Activated gamma-delta T cell treated with anti-CD3 and anti-CD28 coated beads, Interleukin-2, amount 50 U/mL, for 16 hours (primary cell): ENCODE data around the gene FGD5.

ENCODE experiments used
- DNase-seq: peaks from one replicate; pipeline ENCODE4 v3.0.0-alpha.2; 2020; ENCODE audit warnings: low read depth

The FGD5 gene

DNA sequence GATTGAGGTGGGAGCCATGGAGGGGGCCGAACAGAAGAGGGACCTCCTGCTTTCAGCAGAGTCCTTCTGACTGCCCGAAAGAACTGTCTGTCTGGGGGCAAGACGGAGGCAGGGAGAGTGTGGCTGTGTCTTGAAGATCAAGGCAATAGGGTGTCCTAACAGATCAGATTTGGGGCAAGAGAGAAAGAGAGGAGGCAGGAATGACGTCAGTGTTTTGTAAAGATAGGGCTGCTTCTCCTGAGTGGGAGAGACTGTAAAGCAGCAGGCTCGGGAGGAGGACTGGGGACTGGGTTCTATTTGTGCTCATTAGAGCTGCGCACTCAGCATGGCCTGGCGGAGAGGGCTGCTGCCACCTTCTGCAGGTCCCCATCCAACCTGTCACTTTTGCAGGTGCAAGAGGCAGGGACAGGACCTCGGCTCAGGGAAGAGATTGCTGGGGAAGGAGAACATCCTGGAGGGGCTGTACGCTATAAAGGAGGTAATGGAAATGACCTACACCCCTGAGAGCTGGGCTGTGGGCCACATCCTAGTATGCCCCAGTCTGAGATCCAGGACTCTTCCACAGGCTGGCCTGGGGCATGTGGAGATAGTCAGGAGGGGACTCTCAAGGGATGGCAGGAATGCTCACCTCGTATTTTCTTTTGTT, 29.0 kb upstream of the FGD5 start:
- DNase-seq, result no peak

DNA sequence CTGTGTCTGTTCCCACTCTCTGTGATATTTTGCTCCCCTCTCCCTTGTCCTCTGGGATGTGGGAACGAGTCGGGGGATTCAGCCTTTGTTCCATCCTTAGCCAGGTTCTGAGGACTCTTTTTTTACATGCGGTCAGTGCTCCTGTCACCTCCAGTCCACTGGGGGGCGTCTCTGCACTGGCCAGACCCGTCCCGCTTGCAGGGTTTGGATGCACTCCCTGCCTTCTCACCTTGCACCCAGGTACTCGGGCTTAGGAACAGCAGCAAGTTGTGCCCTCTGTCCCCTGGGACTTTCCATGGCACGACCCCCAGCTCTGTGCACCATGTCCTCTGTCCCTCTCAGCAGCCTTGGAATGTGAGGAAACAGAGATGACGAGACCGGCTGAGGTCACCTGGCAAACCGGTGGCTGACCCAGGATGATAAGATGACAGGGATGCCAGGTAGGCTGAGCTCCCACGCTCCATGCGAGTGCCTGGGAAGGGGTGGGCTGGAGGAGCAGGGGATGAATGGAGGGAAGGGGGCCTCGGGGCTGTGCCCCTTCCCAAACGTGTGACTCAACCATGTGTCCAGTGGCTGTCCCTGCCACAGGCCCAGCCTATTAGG, 27.3 kb upstream of the FGD5 start:
- no peak for DNase-seq

DNA sequence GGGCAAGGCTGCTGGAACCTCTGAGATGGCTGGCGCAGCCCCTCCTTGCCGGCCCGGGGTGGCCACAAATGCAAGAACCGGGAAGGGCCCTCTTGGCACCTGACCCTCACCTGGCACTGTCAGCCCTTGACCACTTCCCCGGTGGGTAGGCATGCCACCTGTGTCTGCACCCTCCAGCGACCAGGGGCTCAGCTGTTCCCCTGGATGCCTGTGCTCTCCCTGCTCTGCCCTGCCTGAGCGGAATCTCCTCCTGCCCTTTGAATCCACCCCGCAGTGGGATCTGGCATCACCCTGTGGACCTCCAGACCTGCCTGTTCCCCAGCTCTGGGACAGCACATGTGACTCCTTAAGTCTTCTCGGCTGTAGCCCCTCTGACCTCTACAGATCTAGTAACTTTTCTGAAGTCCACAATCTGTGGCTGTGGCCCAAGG, 26.1 kb upstream of the FGD5 start:
- DNase-seq, result no peak

DNA sequence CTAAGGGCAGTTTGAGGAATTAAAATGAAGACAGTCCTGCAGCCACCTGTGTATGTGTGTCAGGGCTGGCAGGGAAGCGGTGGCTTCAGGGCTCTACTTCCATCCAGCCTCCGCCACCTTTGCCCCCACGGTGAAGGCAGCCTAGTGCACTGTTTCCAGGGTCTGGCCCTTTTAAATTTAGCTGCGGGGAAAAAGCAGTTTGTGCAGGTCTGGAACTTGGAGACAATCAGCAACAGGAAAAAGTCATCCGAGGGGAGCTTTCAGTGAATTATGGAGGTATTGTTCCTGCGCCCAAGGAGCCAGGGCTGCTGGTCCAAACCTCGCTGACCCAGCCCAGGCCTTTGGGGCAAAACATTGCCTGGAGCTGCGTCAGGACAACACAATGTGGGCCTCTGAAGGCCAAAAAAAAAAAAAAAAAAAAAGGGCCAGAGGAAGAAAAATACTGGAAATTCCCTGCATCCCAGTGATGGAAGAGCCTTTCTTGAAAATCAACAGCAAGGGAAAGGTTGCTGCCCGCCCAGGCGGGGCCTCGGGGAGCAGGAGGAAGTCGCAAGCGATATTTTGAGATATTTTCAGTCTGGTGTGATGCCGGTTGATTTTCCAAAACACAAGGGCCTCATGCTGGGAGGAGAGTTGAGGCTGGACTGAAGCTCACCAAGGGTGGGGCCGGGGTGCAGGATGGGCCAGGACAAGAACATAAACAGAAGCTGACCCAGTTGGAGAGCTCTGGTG, 25.5 kb upstream of the FGD5 start:
- no peak for DNase-seq

DNA sequence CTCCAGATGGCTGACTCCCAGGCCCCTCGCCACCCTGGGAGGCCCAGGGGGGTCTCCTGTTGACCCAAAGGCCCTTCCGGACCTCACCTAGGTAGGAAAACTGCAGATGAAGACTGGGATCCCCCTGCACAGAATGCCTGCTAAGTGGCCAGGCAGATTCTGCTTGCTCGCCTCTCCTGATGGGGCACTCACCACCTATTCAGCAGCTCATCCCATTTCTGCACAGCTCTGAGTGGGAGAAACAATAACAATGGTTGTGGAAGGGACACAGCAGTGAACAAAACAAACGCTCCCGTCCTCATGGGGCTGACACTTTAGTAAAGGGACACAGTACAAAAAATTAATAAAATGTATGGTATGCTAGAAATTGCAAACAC, 24.9 kb upstream of the FGD5 start:
- no peak for DNase-seq

DNA sequence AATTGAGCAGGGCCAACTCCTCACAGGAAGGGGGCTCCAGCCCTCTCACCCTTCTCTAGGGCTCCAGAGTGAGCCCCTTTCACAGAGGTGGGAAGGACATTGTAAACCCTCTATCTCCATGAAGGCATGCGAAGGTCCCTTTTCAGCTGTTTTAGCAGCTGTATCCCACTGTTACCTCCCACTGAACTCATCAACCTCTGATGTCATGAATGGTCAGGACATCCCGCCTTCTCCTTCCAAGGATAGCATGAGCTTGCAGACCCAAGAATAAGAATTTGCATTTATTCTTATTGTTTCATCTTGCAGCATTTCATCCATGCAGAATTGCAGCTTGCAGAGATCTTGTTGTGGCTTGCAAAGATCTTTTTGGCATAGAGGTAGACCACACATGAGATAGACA, 24.3 kb upstream of the FGD5 start:
- no peak for DNase-seq

DNA sequence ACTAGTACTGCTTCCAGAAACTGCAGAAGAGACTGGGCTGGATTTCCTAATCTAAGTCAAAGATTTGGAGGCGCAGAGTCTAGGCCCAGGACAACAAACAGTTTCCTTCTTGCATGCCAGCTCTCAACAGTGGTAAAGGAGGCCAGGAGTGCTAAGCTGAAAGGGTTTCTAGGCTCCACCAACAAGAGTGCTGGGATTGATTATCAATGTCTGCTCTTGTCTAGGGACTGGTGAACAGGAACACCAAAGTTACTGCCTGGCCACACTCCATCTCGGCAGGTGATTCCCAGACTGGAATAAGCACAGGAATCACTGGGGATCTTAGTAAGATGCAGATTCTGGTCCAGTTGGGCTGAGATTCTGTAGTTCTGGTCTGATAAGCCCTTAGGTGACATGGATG, 22.8 kb upstream of the FGD5 start:
- no peak for DNase-seq

DNA sequence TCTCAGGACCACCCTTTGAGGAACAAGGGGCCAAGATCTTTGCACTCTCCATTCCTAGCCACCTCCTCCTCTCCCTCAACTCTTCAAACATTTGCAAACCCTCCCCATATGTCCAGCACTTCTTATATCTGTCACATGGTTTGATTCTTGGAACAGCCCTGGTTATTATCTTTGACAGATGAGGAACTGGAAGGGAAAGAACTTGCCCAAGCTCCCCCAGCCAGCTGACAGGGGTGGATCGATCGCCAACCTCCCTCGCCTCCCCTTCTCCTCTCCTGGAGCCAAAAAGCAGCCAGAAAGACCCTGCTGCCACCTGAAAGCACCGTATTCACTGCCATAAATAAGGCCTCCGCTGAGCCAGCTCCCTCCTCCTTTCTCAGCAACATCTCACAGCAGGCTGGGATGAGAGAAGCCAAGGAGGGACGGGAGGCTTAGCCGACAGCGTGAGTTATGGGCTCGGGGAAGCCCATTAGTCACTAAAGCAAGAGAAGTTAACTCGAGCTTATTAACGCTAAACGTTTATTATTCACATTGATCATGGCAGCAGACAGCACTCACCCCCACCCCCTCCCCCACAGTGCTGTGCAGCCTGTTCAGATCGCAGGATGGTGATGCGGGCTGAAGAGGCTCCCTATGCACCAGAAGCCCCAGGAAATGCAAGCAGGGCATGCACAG, 22.2 kb upstream of the FGD5 start:
- DNase-seq, result no peak

DNA sequence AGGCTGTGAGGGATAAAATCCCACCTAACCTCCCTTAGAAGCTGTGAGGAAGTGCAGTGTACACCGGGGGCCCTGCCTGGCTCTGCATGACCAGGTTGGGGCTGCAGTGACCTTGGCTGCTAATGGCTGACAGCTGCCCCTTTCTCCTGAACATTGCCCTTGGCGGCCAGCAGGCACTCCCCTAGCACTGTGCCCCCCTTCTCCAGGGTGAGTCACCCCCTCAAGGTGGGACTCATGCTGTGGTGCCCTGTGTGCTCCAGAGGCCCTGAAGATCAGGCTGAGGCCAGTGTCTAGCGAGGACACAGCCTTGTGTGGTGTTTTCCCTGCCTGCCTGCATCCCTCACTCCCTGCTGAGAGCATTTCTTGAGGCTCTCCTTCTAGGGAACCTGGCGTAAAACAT, 21.0 kb upstream of the FGD5 start:
- DNase-seq, result no peak

DNA sequence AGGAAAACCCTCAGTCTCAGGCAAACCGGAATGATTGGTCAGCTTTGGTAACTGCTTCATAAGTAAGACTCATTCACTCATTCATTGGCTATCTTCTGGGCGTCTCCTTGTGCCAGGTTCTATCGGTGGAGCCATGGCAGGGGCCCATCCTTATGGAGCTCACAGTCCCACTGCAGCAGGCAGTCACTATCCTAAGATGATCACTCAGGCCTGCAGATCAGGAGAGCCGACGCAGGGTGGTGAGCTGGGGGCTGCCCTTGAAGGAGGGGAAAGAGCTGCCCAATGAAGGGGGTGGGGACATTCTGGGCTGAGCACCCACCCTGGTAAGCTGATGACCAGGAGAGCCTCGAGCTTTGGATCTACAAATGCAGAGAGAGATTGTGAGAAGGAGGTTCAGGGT, 20.5 kb upstream of the FGD5 start:
- DNase-seq, result no peak

DNA sequence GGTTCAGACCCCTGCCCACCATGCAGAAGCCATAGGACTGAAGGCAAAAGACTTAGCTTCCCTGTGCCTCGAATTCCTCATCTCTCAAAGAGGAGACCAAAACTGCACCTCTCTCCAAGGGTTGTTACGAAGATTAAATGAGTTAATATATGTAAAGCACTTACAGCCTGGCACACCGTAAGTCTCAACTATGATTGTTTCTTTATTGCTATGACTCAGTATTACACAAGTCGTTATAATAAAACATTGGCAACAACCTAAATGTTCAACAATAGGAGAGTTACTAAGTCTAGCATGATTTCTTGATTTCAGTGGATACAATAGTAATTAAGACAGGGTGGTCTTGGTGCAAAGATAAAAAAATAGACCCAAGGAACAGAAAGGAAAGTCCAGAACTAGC, 19.6 kb upstream of the FGD5 start:
- no peak for DNase-seq

DNA sequence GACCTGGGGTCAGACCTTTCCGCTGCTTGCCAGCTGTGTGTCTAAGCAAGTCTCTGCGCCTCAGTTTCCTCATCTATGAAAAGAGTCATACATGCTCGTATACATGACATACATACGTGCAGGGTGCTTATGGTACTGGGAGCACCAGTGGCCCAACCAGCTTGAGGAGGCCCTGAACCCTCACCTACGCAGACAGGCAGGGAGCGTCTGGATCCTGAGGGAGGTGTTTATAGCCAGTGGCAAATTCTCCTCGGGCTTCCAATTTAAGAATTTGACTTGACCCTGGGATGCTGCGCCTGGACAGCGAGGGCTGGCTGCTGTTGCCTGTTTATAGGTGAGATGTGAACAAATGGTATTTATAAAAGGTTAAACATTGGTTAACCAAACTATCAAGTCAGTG, 17.7 kb upstream of the FGD5 start:
- DNase-seq, result no peak

DNA sequence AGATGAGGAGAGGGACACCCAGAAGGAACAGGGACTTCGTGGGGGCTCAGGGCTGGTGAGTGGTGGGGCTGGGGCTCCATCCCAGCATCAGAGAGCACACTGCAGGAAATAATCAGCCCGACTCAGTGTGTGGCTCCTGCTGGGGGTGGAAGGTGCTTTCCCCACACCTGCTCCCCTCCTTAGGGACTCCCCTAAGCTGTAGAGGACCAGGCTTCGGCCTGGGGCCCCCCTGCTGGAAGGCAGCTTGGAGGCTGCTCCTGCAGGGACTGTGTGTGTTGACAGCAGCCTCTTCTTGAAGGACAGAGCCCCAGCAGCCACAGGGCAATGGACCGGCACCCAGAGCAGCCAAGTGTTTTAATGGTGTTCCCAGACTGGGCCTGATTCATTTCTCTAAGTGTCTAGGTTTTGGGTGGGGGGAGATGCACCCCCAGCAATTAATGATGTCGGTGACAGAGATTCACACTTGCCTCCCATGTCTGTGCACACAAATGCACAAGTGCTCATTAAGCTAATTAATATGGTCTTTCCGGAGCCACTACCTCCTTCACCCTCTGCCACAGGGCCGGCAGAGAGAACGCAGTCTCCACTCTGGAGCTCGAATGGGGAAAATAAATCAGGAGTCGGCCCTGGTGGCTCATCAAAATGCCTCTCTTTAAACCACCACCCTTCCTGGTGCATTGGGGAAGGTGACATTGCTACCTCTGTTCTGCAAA, 16.9 kb upstream of the FGD5 start:
- no peak for DNase-seq

DNA sequence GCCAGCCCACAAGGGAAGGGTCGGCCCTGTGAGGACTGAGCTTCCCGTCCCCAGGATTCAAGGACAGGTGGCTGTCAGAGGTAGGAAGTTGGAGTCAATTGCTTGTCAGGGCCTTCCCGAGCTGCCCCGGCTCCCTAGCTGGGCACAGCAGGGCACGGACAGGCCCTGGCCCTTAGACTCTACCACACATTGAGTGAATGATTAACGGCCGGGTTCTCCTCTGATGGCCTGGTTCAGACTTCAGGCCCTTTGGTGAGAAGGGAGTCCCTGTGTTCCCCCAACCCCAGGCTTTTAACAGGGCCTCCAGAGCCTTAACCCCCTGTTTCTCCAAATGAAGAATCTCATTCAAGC, 16.4 kb upstream of the FGD5 start:
- no peak for DNase-seq

DNA sequence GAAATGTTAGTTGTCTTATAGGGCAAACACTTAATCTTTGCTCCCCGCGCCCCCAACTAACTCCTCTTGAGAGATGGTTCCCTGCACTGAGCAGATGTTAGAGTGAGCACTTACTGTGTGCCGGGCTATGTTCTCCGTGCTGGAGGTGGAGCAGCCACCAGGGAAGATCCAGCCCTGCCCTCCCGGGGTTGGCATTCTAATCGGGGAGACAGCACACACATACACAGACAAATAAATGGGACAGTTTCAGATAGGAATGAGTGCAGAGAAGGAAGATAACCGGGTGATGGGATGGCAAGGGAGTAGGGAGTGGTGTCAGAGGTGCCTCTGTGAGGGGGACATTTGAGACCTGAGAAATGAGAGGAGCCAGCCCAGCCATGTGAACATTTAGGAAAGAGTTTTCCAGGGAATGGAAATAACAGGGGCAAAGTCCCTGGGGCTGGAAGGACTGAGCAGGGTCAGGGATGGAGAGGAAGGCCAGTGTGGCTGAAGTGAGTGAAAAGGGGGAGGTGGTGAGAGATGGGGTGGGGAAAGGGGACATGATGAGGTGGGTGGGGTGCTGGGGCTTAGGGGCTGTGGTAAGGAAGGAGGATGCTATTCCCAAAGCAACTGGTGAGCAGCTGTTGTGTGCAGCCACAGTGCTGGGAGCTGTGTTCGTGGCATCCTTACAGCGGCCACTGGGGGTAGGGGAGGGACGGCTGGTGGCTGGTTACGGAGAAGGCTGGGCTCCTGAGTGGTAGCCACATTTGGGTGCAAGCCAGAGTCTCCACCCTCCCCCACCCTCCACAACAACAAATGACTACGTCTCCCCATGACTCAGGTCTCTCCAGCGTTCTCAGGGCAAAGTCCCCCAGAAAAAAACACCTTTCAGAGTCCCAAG, 15.4 kb upstream of the FGD5 start:
- DNase-seq, result no peak

DNA sequence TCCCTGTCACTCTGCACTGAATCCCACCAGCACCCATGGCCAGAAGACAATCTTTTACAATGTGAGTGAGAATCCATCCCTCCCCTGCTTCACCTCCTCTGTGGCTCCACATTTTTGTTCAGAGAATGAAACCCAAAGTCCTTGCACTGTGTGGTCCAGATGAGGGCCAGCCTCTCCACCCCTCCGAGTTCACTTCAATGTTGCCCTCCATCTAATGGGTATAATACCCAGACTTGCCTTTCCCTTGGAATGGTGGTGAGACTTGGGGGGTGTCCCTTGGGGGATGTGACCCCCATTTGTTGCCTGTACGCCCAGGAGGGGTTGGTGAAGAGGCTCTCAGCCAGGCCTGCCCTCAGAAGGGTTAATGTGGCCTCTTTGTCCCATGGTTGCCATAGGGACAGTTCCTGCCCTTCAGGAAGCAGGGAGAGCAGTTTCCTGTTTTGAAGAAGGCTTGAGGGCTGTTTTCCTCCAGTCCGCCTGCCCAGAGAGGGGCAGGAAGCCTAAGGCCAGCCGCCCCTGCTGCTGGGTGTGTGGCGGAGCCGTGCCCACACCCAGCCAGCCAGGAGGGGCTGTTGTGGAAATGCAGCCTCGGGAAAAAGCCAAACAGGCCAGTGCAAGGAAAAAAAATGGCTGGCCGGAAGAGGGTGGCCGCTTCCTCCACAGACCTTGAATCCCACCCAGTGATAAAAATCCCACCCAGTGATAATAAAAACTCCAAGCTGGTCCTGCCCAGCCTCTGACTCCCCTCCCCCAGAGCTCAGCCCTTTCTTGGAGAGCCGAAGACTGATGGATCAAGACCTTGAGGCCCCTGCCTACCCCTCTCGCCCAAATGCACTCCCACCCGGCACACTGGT, 14.6 kb upstream of the FGD5 start:
- no peak for DNase-seq

DNA sequence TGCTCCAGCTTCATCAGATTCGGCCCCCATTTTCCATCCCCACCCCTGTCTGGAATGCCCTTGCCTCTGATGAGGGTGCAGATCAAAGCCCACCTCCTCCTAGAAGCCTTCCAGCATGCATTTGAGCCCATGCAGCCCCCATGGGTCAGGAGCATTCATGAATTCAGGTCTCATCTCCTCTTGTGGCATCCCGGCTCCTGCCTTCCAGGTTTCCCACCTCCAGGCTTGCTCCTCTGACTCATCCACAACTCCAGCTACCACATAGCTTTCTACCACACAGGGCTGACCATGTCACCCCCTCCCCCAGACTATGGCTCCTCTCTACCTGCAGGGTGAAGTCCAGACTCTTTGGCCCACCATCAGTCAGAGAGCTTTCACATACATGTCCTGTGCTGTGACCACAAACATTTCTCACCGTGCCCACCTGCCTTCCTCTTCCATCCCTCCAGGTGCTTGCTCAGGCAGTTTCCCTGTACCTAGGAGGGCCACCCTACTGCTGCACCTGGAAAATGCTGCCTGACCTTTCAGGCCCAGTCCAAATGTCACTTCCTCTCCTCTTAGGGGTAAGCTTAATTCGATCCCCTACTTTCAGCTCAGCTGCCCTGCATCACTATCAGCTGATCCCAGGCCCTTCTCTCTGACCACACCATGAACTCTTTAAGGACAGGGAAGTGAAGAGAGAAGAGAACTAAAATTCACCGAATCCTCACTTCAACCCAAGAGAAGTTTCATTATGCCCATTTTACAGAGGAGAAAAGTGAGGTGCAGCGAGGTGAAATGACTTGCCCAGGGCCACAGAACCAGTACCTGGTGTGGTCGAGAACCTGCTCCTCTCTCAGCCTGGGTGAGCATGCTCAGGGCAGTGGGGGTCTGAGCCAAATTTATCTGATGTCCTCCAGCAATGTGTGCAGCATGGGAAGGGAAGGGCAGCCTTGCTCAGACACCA, 13.7 kb upstream of the FGD5 start:
- DNase-seq, result no peak

DNA sequence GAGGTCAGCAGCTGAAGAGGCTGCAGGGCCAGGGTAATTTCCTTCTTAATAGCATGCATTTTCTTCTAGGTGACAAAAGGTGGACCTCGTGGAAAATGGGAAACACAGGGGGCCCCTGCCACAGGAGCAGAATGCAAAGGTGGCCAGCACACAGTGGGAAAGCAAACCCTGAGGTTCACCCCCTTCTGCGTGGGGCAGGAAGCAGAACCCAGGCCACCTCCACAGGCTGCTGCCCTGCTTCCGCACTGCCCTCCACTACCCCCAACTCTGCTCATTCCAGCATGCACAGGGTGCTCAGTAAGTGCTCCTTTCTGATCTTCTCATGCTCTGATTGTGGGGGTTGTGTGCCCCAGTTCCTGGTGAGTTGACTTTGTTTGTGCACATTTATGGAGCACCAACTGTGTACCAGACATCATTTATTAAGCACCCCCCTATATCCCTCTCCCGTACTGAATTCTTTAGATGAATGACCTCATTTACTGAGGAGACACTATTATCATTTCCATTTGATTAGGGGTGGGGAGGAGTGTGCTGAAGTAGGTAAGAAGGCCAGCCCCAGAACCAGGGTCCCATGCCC, 12.7 kb upstream of the FGD5 start:
- no peak for DNase-seq

DNA sequence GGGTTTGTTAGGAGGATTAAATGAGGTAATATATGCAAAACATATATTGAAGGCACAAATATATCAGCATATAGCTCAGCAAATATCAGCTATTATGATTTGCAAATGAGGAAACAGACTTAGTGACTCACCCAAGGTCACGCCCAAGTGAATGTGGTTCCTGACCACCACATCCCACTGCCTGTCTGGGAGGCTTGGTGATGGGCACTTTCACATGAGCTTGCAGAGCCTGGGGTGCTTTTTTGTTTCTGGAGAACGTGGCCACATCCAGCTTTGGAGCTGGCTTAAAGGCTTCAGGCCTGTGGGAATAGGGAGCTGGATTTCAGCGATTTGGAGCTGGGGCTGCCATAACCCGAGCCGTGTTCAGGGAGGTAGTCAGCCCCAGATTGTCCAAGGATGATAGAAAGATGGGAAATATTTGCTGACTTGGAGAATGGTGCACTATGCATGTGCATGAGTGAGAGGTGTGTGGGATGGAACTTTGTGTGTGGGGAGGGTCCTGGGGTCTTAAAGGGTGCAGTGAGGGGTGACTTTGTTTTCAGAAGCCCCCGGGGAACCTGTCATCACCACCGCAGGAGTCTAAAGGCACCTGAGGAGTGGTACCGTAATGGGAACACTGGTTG, 12.0 kb upstream of the FGD5 start:
- DNase-seq, result no peak
